ENCODE data around the gene TMOD1.

- TF ChIP-seq CTCF (IDR thresholded peaks at IDR 0.05) (no peak), POLR2A (IDR thresholded peaks at IDR 0.05) (no peak)
Observed at GRCh38 chr9:97543561-97543960, 42.1 kb downstream of the TMOD1 start.

Data from uterus (tissue), 2 donors.